Measurements from ENCODE around the gene NEUROG2.
"Not testable (repeated sequence)": the region's sequence is repeated elsewhere in the genome, so short reads cannot be mapped to it uniquely, and the experiment has no call there.

- TF ChIP-seq POLR2A (IDR thresholded peaks at IDR 0.05; ENCODE audit: low read length); GATA1 (IDR thresholded peaks at IDR 0.05; ENCODE audit: low read depth, low read length): not testable (repeated sequence)
These were observed 6.5 kb upstream of the NEUROG2 start for GRCh38 chr4:112522431-112522830.
